Erythroblast (primary cell): ENCODE results near the gene PDIA6.

Experiments
- GATA1 ChIP-seq: IDR thresholded peaks from 2 replicates; pipeline ENCODE4 v1.6.1; 2011; ENCODE audit warnings: low read depth, mild to moderate bottlenecking, control low read depth, low read length, moderate library complexity
- POLR2A ChIP-seq: IDR thresholded peaks from 2 replicates; pipeline ENCODE4 v1.6.1; 2011; ENCODE audit warnings: mild to moderate bottlenecking, low read length

GRCh38 chr2:10765914-10766313 is 46.7 kb downstream of the PDIA6 start:
- no peak for TF ChIP-seq POLR2A
- no peak for TF ChIP-seq GATA1
